GM19193 (cell line): ENCODE data around the gene DHRS2.

Experiments
- POLR2A ChIP-seq: IDR thresholded peaks from 4 replicates; pipeline ENCODE4 v1.6.1; 2011; ENCODE audit not compliant: insufficient read depth, insufficient read length; ENCODE audit errors: extremely low read depth

Gene DHRS2, protein sequence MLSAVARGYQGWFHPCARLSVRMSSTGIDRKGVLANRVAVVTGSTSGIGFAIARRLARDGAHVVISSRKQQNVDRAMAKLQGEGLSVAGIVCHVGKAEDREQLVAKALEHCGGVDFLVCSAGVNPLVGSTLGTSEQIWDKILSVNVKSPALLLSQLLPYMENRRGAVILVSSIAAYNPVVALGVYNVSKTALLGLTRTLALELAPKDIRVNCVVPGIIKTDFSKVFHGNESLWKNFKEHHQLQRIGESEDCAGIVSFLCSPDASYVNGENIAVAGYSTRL

DNA sequence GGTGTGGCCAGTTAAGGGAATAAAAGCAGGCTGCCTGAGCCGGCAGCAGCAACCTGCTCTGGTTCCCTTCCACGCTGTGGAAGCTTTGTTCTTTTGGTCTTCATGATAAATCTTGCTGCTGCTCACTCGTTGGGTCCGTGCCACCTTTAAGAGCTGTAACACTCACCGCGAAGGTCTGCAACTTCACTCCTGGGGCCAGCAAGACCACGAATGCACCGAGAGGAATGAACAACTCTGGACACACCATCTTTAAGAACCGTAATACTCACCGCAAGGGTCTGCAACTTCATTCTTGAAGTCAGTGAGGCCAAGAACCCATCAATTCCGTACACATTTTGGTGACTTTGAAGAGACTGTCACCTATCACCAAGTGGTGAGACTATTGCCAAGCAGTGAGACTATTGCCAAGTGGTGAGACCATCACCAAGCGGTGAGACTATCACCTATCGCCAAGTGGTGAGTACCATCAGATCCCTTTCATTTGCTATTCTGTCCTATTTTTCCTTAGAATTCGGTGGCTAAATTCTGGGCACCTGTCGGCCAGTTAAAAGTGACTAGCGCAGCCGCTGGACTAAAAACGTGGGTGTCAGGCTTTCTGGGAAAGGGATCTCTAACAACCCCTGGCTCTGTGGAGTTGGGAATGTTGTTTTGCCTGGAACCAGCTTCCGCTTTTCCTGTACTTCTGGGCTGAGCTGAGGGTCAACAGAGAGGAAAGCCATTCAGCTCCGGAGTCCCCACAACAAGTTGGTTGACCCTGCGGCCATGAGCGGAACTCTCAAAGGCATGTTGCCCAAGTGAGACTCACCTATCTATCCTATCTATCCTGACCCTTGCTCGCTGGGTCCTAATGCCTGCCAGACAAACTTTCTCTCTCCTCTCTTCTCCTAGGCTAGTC is at the start of gene DHRS2:
Gene DHRS2, plus strand, starts transcription at position 48 of the 895 bp plus-strand sequence. CDS start 2,501 bp downstream, outside the sequence.
- no peak for TF ChIP-seq POLR2A

DNA sequence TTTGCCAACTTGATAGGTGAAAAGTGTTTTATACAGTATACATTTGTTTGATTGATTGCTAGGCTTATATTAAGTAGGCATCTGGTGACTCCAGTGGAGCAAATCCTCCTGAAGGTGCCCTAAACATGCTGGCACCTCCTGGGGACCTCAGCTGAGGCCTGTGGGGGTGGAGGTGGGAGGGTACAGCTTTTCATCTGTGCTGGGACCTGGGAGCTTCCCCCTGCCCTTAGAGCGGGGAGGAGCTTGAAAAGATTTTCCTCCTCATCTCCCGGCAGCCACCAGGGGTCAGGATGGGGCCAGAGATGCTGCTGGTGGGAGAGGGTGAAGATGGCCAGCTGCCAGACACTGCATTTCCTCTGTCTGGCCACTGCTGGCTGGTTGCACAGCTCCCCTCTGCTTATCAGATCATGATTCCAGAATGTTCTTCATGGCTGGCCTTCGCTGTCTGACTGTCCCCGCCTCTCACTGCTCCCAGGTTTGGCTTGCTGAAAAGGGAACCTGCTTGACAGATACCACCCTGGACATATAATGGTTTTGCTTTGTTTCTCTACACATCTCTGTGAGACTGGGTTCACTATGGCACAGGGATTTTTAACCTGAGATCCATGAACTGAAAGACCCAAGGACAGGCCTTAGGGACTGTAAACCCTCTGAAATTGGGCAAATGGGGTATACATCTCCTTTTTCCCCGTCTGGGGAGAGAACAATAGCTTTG is 47.1 kb upstream of the DHRS2 start:
- no peak for TF ChIP-seq POLR2A

DNA sequence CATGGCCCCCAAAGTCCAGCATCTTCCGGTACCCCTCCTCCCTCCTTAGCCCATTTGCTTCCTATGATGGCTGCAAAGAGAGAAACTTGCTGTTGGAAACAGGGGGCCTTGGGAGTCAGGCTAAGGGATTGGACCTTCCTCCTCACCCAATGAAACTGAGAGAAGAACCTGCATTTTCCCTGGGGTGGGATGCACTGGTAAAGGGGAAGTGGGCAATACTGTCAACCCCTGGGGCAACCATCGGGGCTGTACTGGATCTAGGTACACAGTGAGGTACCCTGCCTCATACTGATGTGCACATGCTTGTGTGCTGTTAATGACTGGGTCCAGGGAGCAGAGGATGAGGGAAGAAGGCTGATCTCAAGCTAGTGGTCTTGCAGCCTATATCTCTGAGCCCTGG is 46.6 kb upstream of the DHRS2 start:
- no peak for TF ChIP-seq POLR2A

DNA sequence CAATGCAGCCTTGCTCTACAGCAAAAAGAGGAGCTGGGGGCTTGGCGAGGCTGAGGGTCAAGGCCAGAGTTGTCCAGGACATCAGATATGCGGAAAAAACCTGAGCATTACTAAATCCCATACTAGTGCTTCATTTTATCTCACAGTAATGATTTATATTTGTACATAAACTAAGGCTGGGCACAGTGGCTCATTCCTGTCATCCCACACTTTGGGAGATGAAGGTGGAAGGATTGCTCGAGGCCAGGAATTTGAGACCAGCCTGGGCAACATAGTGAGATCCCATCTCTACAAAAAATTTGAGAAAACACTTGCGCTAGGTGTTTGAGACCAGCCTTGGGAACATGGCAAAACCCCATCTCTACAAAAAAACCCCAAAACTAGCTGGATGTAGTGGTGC is 46.0 kb upstream of the DHRS2 start:
- TF ChIP-seq POLR2A, result no peak

DNA sequence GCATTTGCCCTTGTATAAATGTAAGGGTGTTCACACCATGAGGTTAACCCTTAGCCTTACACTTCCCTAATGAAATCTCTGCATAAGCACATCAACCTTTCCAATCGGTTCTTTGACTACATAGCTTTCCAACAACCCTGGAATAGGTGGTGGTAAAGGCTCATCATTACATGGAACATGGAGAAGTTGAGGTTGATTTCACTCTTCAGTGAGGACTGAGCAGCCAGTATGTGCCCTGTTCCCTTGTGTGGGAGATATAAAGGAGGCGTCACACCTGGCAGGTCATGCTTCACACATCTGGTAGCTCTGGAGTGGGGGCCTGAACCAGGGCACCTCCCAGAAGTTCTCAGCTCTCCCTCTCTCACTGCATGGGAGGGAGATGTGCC is 35.8 kb upstream of the DHRS2 start:
- TF ChIP-seq POLR2A, result no peak

DNA sequence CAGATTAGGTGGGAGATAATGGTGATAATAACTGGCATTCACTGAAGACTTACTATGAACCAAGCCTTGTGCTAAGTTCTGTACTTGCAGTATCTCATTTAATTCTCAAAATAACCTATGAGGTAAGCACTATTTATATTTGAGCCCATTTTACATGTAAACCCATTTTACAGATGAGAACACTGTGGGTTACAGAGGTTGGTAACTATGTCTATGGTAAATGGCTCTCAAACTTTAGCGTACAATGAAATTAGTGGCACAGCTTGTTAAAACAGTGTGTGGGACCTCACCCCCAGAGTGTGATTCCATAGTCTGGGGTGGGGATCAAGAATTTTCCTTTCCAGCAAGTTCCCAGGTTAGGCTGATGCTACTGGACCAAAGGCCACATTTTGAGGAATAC is 35.4 kb upstream of the DHRS2 start:
- TF ChIP-seq POLR2A, result no peak

DNA sequence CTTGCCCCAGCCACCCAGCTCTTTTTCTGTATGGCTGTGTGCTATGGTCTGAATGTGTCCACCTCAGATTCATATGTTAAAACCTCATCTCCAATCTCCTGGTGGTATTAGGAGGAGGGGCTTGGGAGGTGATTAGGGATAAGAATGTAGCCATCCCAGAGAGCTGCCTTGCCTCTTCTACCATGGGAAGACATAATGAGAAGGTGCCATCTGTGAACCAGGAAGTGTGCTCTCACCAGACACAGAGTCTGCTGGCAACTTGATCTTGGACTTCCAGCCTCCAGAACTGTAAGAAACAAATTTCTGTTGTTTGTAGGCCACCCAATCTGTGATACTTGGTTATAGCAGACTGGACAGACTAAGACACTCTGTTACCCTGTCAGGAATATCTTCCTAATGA is 34.7 kb upstream of the DHRS2 start:
- TF ChIP-seq POLR2A, result no peak

DNA sequence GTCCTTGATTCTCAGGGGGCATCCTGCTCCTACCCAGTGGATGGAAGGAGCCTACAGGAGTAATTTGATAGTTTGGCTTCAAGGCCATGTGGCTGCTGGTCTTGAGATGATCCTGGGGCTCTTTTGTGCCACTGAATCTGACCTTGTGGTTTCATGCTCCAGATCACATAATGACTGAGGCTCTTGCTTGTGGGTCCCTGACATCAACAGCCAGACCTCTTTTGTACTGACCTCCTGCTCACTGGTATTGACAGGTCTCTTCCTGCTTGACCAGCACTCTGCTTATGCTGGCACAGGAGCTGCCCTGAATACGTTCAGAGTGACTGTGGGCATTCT is 34.4 kb upstream of the DHRS2 start:
- no peak for TF ChIP-seq POLR2A

DNA sequence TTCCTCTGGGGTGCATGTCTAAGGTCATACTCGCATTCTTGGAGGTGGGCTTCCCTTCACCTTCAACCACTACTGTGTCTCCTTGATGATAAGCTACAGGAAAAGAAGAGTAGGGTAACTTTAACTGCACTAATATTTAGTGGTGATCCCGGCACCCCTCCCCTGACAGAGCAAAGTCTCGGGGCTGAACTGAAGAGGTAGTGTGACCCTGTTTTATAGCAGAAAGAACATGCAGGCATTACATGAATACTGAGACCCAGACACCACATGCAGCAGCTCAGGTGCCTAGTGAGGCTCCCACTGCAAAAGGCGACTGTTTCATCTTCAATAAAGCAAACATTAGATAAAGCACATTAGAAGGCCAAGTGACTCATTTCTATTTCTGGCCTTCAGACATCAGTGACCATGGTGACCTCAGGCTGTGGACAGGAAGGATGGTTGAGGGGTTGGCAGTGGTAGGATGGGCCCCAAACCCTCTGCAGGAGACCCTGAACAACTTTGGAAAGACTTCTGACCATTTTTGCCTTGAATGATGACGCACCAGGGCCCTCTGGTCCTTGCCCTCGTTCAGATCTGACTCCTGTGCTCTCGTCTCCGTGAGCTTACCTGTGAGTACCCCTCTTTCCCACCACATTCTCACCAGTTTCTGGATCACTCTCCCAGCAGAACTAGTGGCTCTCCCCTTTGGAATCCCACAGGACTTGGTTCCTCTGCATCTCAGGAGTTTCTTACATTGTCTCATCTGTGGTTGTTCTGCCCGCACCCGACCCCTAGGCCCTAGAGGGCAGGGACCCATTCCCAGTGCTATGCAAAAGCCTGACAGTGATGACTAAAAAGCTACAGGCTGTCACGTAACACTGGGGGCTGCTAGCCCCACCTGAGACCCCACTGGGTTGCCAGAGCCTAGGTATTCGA is 33.7 kb upstream of the DHRS2 start:
- TF ChIP-seq POLR2A, result no peak

DNA sequence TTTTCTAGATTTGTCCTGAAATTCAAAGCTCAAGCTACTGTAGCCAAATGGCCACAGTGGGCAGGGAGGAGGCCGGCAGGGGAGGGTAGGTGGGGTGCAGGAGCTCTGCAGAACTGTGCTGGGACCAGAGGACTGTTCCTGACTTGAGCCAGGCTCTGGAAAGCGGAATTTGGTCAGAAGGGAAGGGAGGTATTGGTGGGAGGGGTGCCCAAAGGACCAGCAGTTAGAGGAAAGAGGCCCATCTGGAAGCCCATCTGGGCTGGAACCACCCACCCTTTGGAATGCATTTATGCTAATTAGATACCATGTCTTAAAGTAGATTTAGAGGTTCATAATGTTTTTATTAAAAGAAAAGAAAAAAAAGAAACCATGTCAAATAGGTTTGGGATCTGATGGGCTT is 33.1 kb upstream of the DHRS2 start:
- no peak for TF ChIP-seq POLR2A

DNA sequence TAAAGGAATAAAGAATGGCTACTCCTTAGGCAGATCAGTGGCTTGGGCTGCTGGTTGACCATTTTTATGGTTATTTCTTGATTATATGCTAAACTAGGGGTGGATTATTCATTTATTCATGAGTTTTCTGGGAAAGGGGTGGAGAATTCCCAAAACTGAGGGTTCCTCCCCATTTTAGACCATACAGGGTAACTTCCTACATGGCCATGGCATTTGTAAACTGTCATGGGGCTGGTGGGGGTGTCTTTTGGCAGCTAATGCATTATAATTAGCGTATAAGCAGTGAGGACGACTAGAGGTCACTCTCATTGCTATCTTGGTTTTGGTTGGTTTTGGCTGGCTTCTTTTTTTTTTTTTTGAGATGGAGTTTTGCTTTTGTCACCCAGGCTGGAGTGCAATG is 32.0 kb upstream of the DHRS2 start:
- TF ChIP-seq POLR2A, result no peak

DNA sequence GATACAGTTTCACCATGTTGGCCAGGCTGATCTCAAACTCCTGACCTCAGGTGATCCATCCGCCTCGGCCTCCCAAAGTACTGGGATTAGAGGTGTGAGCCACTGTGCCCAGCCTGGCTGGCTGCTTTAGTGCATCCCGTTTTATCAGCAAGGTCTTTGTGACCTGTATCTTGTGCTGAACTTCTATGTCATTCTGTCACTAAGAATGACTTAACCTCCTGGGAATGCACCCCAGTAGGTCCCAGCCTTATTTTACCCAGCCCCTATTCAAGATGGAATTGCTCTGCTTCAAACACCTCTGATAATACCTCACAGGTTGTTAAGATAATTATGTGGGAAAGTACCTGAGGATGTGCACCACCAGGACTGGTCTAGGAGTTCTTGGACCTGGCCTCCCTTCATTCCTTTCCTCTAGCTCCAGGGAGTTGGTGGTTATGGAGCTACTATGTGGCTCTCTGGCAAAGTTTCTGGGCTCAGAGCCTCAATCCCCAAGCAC is 31.4 kb upstream of the DHRS2 start:
- TF ChIP-seq POLR2A, result no peak

DNA sequence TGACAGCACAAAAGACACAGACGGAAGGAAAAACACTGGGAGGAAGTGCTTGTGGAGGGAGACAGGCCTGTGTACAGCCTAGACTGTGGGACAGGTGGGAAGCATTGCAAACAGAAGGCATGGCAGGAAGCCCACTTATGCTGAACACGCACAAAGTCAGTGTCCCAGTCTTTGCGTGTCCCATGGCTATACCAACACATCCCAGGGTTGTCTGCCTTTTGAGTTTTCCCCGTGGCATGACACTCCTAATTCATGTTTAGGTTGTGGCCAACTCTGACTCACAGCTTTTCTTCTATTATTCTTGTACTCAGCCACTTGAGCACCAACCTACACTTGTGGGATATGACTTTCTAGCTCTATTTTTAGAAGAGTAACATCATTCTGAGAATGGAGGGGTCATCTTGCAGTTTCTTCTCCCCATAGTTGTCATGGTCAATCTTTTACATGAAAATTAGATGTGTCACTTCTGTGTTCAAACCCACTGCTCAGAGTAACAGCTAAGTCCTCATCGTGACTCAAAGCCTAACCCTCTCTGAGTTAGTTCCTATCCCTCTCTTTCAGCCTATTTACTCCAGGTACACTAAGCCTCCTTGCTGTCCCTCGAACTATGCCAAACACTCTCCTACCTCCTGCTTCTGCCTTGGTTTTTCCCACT is 30.1 kb upstream of the DHRS2 start:
- no peak for TF ChIP-seq POLR2A

DNA sequence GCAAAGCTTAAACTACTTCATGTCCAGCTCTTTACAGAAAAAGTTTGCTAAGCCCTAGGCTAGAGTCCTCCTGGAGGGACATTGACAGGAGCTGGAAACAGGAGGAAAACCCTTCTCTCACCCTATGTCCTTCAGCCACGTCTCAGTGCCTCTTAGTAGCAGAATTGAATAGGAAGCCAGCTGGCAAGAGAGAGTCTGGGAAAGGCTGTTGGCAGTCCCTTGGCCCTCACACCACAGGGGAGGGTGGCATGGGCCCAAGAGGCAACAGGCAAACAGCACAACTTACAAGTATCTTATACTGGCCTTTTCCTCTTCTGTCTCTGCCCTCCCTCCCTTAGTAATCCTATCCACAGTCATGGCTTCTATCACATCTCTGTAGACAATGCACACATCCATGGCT is 27.7 kb upstream of the DHRS2 start:
- no peak for TF ChIP-seq POLR2A

DNA sequence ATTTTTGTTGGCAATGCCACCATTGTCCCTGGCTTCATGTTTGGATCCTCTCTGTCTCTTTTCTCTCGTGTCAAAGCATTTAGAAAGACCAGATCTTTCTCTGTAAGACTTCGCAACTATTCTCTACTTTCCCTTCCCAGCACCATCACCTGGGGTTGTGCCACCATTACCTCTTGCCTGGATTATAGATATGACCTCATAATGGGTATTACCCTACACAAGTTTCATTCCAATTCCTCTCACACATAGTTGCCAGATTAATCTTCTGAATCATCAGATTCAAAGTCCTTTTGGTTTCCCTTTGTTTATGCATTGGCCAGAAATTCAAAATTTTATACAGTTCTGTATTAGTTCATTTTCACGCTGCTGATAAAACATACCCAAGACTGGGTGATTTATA is 27.2 kb upstream of the DHRS2 start:
- TF ChIP-seq POLR2A, result no peak
